ENCODE results near the gene RPL19. TPM values are rescaled to one million over a fixed set of nuclear protein-coding genes. Genes with fewer than 3 reads are reported as not detected.
A peak's percentile ranks its signal among the peaks of the same experiment; 100 is the strongest.

The RPL19 gene
- total RNA-seq, 1 donor: 3,292 TPM

GRCh38 chr17:39199820-39200069 lies 338 bp upstream of the RPL19 start:
- Histone ChIP-seq H3K9me3 (ENCODE audit: low read depth, low read length) (no peaks in the 10 kb centered on the region), H3K4me1 (ENCODE audit: insufficient read depth, low read length) (peaks cover 50% of the 10 kb centered on the region), H3K4me3 (ENCODE audit: low read length) (peak overlapping the region; percentile 75), H3K27me3 (ENCODE audit: insufficient read depth, low read length) (no peaks in the 10 kb centered on the region)

- peak overlapping the region; percentile 75 for H3K4me3 ChIP-seq (ENCODE audit: low read length)
- H3K27me3 ChIP-seq (ENCODE audit: insufficient read depth, low read length): no peaks in the 10 kb centered on the region
- peaks cover 44% of the 10 kb centered on the region for H3K4me1 ChIP-seq (ENCODE audit: insufficient read depth, low read length)
- H3K9me3 ChIP-seq (ENCODE audit: low read depth, low read length): no peaks in the 10 kb centered on the region
Observed at GRCh38 chr17:39200957-39201510, 951 bp downstream of the RPL19 start.

- Histone ChIP-seq H3K4me3 (ENCODE audit: low read length) (no peak overlapping the region), H3K27me3 (ENCODE audit: insufficient read depth, low read length) (no peaks in the 10 kb centered on the region), H3K9me3 (ENCODE audit: low read depth, low read length) (no peaks in the 10 kb centered on the region), H3K4me1 (ENCODE audit: insufficient read depth, low read length) (peaks cover 41% of the 10 kb centered on the region)
Observed at GRCh38 chr17:39204245-39204644, 4.2 kb downstream of the RPL19 start.

DNA sequence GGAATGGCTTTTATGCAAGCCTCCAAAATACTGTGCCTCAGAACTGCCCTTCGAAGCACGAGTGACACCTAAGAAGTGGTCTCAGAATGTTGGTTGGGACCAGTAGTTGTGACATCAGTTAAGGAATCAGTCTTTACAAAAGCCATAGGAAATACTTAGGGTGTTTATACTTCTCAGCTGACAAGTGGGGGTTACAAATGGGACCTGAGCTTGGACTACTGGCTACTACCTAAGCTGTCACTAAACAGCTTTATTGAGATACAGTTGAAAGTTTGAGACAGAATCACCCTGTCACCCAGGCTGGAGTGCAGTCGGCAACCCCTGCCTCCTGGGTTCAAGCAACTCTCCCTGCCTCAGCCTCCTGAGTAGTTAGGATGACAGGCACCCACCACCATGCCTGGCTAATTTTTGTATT lies 5.0 kb downstream of the RPL19 start:
- Histone ChIP-seq H3K4me1 (ENCODE audit: insufficient read depth, low read length) (peaks cover 45% of the 10 kb centered on the region), H3K9me3 (ENCODE audit: low read depth, low read length) (no peaks in the 10 kb centered on the region), H3K27me3 (ENCODE audit: insufficient read depth, low read length) (no peaks in the 10 kb centered on the region), H3K4me3 (ENCODE audit: low read length) (no peak overlapping the region)

- no peak overlapping the region for H3K4me3 ChIP-seq (ENCODE audit: low read length)
- no peaks in the 10 kb centered on the region for H3K9me3 ChIP-seq (ENCODE audit: low read depth, low read length)
- peaks cover 30% of the 10 kb centered on the region for H3K4me1 ChIP-seq (ENCODE audit: insufficient read depth, low read length)
- no peaks in the 10 kb centered on the region for H3K27me3 ChIP-seq (ENCODE audit: insufficient read depth, low read length)
Observed at GRCh38 chr17:39208136-39208535, 8.1 kb downstream of the RPL19 start.

DNA sequence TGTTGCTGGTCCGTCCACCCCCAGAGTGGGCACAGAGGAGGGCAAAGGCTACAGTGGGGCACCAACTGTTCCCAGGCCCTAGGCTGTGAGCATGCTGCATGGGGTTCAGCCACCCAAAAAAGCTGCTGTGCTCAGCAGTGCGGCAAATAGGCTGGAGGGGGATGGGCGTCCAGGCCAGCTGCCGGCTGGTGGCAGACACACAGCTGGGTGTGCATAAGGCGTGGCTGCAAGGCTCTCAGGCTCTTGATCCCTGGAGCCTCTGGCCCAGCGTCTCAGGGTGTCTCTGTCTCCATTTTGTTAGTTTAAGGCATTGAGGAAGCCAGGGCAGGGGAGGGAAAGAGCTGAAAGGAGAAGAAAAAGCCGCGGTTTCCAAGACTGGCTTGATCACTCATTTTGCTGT lies 8.8 kb downstream of the RPL19 start:
- no peaks in the 10 kb centered on the region for H3K27me3 ChIP-seq (ENCODE audit: insufficient read depth, low read length)
- no peak overlapping the region for H3K4me3 ChIP-seq (ENCODE audit: low read length)
- H3K4me1 ChIP-seq (ENCODE audit: insufficient read depth, low read length): peaks cover 30% of the 10 kb centered on the region
- H3K9me3 ChIP-seq (ENCODE audit: low read depth, low read length): no peaks in the 10 kb centered on the region

GRCh38 chr17:39209317-39210092 lies 9.4 kb downstream of the RPL19 start:
- no peaks in the 10 kb centered on the region for H3K9me3 ChIP-seq (ENCODE audit: low read depth, low read length)
- H3K4me1 ChIP-seq (ENCODE audit: insufficient read depth, low read length): peaks cover 30% of the 10 kb centered on the region

DNA sequence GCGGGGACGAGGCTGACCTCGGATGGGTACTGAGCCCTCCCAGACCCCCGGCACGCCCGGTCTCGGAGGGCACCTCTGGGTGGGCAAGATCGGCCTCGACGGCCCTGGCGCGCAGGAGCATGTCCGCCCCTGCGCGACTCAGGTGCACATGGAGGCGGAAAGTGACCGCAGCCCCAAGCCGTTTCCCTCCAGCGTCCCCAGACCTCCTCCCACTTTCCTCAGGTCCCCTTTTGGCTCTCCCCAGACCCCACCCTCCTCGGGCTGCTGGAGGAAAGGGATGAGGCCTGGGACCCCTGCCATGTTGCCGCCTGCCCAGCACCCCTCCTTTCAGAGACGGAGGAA lies 10.0 kb downstream of the RPL19 start:
- H3K4me1 ChIP-seq (ENCODE audit: insufficient read depth, low read length): peaks cover 30% of the 10 kb centered on the region
- no peaks in the 10 kb centered on the region for H3K27me3 ChIP-seq (ENCODE audit: insufficient read depth, low read length)
- H3K4me3 ChIP-seq (ENCODE audit: low read length): peak overlapping the region; percentile 3
- no peaks in the 10 kb centered on the region for H3K9me3 ChIP-seq (ENCODE audit: low read depth, low read length)

More at GRCh38 chr17:39209317-39210092, 9.4 kb downstream of the RPL19 start:
- Histone ChIP-seq H3K27me3 (ENCODE audit: insufficient read depth, low read length) (no peaks in the 10 kb centered on the region), H3K4me3 (ENCODE audit: low read length) (peak overlapping the region; percentile 3)

GRCh38 chr17:39212195-39212810 lies 12.2 kb downstream of the RPL19 start:
- Histone ChIP-seq H3K9me3 (ENCODE audit: low read depth, low read length) (no peaks in the 10 kb centered on the region), H3K27me3 (ENCODE audit: insufficient read depth, low read length) (no peaks in the 10 kb centered on the region), H3K4me1 (ENCODE audit: insufficient read depth, low read length) (peaks cover 26% of the 10 kb centered on the region), H3K4me3 (ENCODE audit: low read length) (no peak overlapping the region)

GRCh38 chr17:39212841-39213480 lies 12.9 kb downstream of the RPL19 start:
- H3K4me3 ChIP-seq (ENCODE audit: low read length): no peak overlapping the region
- no peaks in the 10 kb centered on the region for H3K27me3 ChIP-seq (ENCODE audit: insufficient read depth, low read length)
- no peaks in the 10 kb centered on the region for H3K9me3 ChIP-seq (ENCODE audit: low read depth, low read length)
- peaks cover 25% of the 10 kb centered on the region for H3K4me1 ChIP-seq (ENCODE audit: insufficient read depth, low read length)

DNA sequence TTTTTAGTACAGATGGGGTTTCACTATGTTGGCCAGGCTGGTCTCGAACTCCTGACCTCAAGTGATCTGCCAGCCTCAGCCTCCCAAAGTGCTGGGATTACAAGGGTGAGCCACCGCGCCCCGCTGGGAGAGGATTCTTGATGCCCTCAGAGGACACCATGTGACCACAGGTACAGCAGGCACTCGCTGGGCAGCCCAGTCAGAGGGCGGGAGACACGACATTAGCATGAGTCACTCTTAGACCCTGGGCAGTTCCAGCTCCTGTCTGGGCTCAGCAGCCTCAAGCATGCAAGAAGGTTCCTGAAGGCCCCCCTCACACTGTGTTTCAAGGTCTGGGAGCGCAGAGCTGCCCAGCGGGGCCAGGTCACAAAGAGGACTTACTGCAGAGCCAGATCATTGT lies 13.8 kb downstream of the RPL19 start:
- no peaks in the 10 kb centered on the region for H3K9me3 ChIP-seq (ENCODE audit: low read depth, low read length)
- no peaks in the 10 kb centered on the region for H3K27me3 ChIP-seq (ENCODE audit: insufficient read depth, low read length)
- peaks cover 16% of the 10 kb centered on the region for H3K4me1 ChIP-seq (ENCODE audit: insufficient read depth, low read length)
- no peak overlapping the region for H3K4me3 ChIP-seq (ENCODE audit: low read length)

DNA sequence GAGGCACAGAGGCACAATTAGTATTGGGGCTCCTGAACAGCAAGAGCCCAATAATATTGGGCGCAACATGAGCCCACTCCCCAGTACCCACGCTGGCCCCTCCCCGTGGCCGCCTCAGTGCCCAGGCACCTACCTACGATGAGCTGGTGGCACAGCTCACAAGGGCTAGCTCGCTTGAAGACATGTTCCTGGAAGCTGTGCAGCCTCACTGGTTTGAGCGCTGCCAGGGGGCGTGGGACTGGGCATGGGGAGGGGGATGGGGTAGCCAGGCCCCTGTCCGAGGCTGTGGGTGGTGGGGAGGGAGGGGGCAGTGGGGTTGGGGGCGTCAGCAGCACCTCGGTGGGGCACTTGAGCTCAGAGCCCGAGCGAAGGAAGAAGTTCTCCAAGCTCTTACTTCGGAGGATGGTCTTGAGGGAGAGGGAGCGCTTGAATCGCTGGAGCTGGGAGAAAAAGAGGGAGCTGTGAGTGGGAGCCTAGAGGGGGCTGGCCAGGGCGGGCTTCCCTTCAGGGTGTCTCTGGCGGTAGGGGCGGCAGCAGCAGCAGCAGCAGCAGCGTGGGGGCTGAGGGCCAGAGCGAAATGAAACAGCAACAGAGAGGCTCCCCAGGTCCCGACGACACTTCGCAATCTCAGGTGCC lies 17.8 kb downstream of the RPL19 start:
- Histone ChIP-seq H3K4me3 (ENCODE audit: low read length) (no peak overlapping the region), H3K27me3 (ENCODE audit: insufficient read depth, low read length) (no peaks in the 10 kb centered on the region), H3K9me3 (ENCODE audit: low read depth, low read length) (no peaks in the 10 kb centered on the region), H3K4me1 (ENCODE audit: insufficient read depth, low read length) (no peaks in the 10 kb centered on the region)

GRCh38 chr17:39218906-39219305 lies 18.8 kb downstream of the RPL19 start:
- H3K4me1 ChIP-seq (ENCODE audit: insufficient read depth, low read length): no peaks in the 10 kb centered on the region
- H3K27me3 ChIP-seq (ENCODE audit: insufficient read depth, low read length): peaks cover 5% of the 10 kb centered on the region
- H3K9me3 ChIP-seq (ENCODE audit: low read depth, low read length): no peaks in the 10 kb centered on the region
- H3K4me3 ChIP-seq (ENCODE audit: low read length): no peak overlapping the region

GRCh38 chr17:39219647-39220154 lies 19.6 kb downstream of the RPL19 start:
- peaks cover 2% of the 10 kb centered on the region for H3K4me1 ChIP-seq (ENCODE audit: insufficient read depth, low read length)
- H3K27me3 ChIP-seq (ENCODE audit: insufficient read depth, low read length): peaks cover 13% of the 10 kb centered on the region
- no peaks in the 10 kb centered on the region for H3K9me3 ChIP-seq (ENCODE audit: low read depth, low read length)
- H3K4me3 ChIP-seq (ENCODE audit: low read length): no peak overlapping the region

DNA sequence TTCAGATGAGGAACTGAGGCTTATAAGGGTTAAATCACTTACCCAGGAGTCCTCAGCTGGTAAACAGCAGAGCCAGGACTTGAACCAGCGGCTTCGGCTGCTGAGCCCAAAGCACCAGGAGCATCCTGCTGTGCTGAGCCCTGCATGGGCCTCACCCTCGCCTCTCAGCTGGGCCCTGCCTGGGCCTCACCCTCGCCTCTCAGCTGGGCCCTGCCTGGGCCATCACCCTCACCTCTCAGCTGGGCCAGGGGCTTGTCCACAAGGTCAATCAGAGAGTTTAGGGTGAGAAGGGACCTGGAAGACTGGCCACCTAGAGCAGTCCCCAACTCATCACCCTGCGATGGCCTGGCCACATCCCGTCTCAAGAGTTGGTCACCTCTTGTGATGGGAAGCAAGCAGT lies 21.5 kb downstream of the RPL19 start:
- Histone ChIP-seq H3K27me3 (ENCODE audit: insufficient read depth, low read length) (peaks cover 27% of the 10 kb centered on the region), H3K4me1 (ENCODE audit: insufficient read depth, low read length) (peaks cover 17% of the 10 kb centered on the region), H3K4me3 (ENCODE audit: low read length) (no peak overlapping the region)

More for the DNA sequence above, 21.5 kb downstream of the RPL19 start:
- no peaks in the 10 kb centered on the region for H3K9me3 ChIP-seq (ENCODE audit: low read depth, low read length)

All from mononuclear cell (primary cell).